Pancreas (tissue), 10 donors: ENCODE measurements around the gene SLC2A11. TPM values are rescaled to one million over a fixed set of nuclear protein-coding genes. Genes with fewer than 3 reads are reported as not detected.
A peak's percentile ranks its signal among the peaks of the same experiment; 100 is the strongest.
"Not testable (repeated sequence)": the region's sequence is repeated elsewhere in the genome, so short reads cannot be mapped to it uniquely, and the experiment has no call there.

ENCODE experiments used
- ATAC-seq, 4 donors: fragments of 200-7000 bp; cut with Tn5 transposase; one replicate each; pipeline versions ENCODE4 v1.8.0 to v1.9.1; 2020; ENCODE audit warnings: mild to moderate bottlenecking in 4 of 4, moderate library complexity in 4 of 4
- DNase-seq, 6 donors: peaks; one replicate each; pipeline ENCODE4 v3.0.0-alpha.2; 2020
- FAIRE-seq: peaks from 2 replicates; lab custom pipeline; 2012; peaks lifted over from hg19 to GRCh38; lab: Jason Lieb, UNC
- H3K27ac ChIP-seq, 4 donors: fragments of 200-600 bp; sonication (generic); 1 replicate in 3 of 4; 2 replicates in 1 of 4; pipeline versions ENCODE4 v1.5.0 to v1.8.0; 2020
- H3K27me3 ChIP-seq, 4 donors: fragments of 200-600 bp; one replicate each; pipeline ENCODE4 v1.8.0; 2021
- H3K36me3 ChIP-seq, 3 donors: fragments of 200-600 bp; sonication (generic) in 1 of 3; one replicate each; pipeline versions ENCODE4 v1.5.0 to v1.8.0; 2020 to 2021
- H3K4me1 ChIP-seq, 3 donors: fragments of 200-600 bp; one replicate each; pipeline ENCODE4 v1.8.0; 2021
- H3K4me3 ChIP-seq, 4 donors: fragments of 200-600 bp; sonication (generic) in 2 of 4; one replicate each; pipeline versions ENCODE4 v1.5.0 to v1.8.0; 2020 to 2021
- H3K9me3 ChIP-seq, 4 donors: fragments of 200-600 bp; one replicate each; pipeline ENCODE4 v1.8.0; 2021
- WGBS, 2 donors: extraction: QIAGEN DNeasy Blood & Tissue Kit; methylation state at CpG; one replicate each; pipeline ENCODE4 v1.1.7; 2013; 5-methylcytosine and 5-hydroxymethylcytosine counted together
- intact Hi-C, 3 donors: fragments of 100-400 bp; cut with DNase I; formaldehyde crosslinking; loops; one replicate each; pipeline versions ENCODE4 v1.11.1 to v1.14.2; 2022
- polyA plus RNA-seq, 2 donors: library from polyadenylated mRNA; stranded (reverse); fragments of 200-250 nt; gene quantifications; one replicate each; pipeline ENCODE4 v1.2.3, GENCODE V29; 2013
- total RNA-seq, 6 donors: library from RNA; stranded (reverse); fragmentation: NEBNext Ultra II Directional in 4 of 6; extraction: Animal tissue kit (Norgen Biotek cat#: 25700) in 4 of 6; gene quantifications; one replicate each; pipeline versions ENCODE4 v1.2.1 to v1.2.4, GENCODE V29; 2021 to 2023
- TF ChIP-seq, protein P1 (sequence below), 4 donors: fragments of 200-600 bp; sonication (generic) in 3 of 4; IDR thresholded peaks; one replicate each; pipeline versions ENCODE4 v1.5.0 to v1.8.0; 2021; ENCODE audit warnings: antibody characterized with exemption in 4 of 4
- donor health status: healthy with polysubstance abuse.
- donor health status: DM: no; HTN: no; CAD: no; lungs with moderate emphysema.
- donor health status: DM: no; HTN: no; CAD: no.
- donor health status: control.
- donor health status: control.
- donor health status: Bipolar disorder and iron deficiency.
- donor health status: DM: yes; HTN: yes; CAD: no.
- donor health status: DM: no; HTN: no; CAD: no.
- donor health status: DM: no; HTN: no; CAD: no.
- donor health status: DM: yes; HTN: yes; CAD: no.

The SLC2A11 gene
- total and polyA plus RNA-seq, 8 donors = 10.3 to 21.9 (median 17.8) TPM

DNA sequence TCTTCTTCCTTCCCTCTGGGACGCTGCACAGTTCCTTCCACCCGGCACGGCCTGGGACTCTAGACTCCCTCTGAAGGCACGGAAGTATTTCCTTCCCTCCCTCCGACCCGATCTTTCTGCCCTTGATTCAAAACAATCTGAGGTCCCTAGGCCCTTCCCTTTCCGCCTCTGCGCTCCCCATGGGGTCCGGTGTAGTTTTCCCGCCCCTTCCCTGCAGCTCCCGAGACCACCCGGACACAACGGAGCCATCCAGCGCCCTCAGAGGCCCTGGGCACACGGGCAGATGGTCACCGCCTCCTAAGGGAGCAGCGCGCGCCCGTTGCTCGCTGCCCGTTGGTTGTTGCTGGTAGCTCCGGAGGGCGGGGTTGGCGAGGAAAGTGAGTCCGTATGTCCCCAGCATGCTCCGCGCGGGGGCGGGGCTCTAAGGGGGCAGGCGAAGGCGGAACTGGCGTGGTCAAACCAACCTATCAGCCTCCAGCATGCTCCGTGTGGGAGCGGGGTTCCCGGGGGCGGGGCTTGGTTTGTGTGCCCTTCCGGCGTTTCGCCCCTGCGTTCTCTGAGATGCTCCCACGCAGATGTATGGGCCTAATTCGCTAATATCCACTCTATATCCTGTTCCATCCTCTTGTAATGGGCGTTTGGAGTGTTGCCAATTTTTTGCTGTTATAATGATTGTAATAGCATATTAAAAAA, 56.1 kb downstream of the SLC2A11 start:
- TF ChIP-seq, protein P1, sequence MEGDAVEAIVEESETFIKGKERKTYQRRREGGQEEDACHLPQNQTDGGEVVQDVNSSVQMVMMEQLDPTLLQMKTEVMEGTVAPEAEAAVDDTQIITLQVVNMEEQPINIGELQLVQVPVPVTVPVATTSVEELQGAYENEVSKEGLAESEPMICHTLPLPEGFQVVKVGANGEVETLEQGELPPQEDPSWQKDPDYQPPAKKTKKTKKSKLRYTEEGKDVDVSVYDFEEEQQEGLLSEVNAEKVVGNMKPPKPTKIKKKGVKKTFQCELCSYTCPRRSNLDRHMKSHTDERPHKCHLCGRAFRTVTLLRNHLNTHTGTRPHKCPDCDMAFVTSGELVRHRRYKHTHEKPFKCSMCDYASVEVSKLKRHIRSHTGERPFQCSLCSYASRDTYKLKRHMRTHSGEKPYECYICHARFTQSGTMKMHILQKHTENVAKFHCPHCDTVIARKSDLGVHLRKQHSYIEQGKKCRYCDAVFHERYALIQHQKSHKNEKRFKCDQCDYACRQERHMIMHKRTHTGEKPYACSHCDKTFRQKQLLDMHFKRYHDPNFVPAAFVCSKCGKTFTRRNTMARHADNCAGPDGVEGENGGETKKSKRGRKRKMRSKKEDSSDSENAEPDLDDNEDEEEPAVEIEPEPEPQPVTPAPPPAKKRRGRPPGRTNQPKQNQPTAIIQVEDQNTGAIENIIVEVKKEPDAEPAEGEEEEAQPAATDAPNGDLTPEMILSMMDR (IDR thresholded peaks at IDR 0.05) = no peak
- Histone ChIP-seq H3K4me1 (no peaks in the 10 kb centered on the region), H3K4me3 (peak overlapping the region; percentile 15 to 53 (median 45)), H3K9me3 (no peaks in the 10 kb centered on the region), H3K27ac (peak overlapping the region; percentile 36 to 86 (median 68)), H3K27me3 (no peaks in the 10 kb centered on the region), H3K36me3 (no peaks in the 10 kb centered on the region)
- DNase-seq (peak; percentile 99 to 100 (median 100)), FAIRE-seq (peak; percentile 90), ATAC-seq (peak; percentile 99 to 100 (median 99))
- intact Hi-C loops = no loop called here
- 0% methylated on average over 44 of the region's 44 CpGs for WGBS, 2 donors

GRCh38 chr22:23915290-23915689, 57.6 kb downstream of the SLC2A11 start:
- WGBS, 2 donors = 58 to 60% methylated on average over 3 of the region's 3 CpGs
- Histone ChIP-seq H3K27me3 (no peaks in the 10 kb centered on the region), H3K4me1 (no peaks in the 10 kb centered on the region), H3K4me3 (no peak overlapping the region), H3K9me3 (no peaks in the 10 kb centered on the region), H3K27ac (no peak overlapping the region), H3K36me3 (no peaks in the 10 kb centered on the region)
- ATAC-seq = no peak
- FAIRE-seq = no peak
- intact Hi-C loops = no loop called here
- no peak for DNase-seq
- TF ChIP-seq, protein P1 (IDR thresholded peaks at IDR 0.05) = no peak

- DNase-seq, H3K9me3 ChIP-seq, H3K27me3 ChIP-seq, H3K36me3 ChIP-seq, H3K4me1 ChIP-seq, H3K27ac ChIP-seq, ATAC-seq, FAIRE-seq, H3K4me3 ChIP-seq: not testable (repeated sequence)
- intact Hi-C loops = loop anchor here in 1 of 3 donors (10.0 kb wide), 1 partner anchor 55 kb away; the partner anchor contains the start of gene DDT
- 73 to 96% methylated on average over 1 of the region's 1 CpG for WGBS, 2 donors
Observed at GRCh38 chr22:23920267-23920611, 62.6 kb downstream of the SLC2A11 start.

- not testable (repeated sequence) for DNase-seq, ATAC-seq, H3K36me3 ChIP-seq, H3K4me1 ChIP-seq, H3K27ac ChIP-seq, H3K27me3 ChIP-seq, H3K9me3 ChIP-seq, H3K4me3 ChIP-seq, FAIRE-seq
- WGBS, 2 donors = 86 to 91% methylated on average over 13 of the region's 13 CpGs
- intact Hi-C loops = loop anchor here in 1 of 3 donors (10.0 kb wide), 1 partner anchor 53 kb away; the partner anchor contains the start of gene DDT
Observed at GRCh38 chr22:23921586-23922201, 64.0 kb downstream of the SLC2A11 start.

DNA sequence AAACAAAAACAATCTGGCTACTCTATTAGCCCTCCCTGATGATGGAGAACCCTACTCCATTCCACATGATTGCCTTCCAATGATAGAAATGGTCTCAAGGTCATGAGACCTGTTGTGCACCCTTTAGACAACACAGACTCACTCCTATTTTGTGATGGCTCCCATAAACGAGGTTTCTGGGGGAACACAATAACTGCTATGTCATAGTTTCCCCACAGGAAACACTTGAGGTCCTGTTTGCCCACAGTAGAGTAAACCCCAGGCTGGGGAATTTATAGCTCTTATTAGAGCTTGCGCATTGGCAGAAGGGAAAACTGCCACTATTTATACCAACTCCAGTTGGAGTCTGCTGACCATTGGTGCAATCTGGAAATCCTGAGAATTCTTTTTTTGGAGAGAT, 65.2 kb downstream of the SLC2A11 start:
- H3K27me3 ChIP-seq = no peaks in the 10 kb centered on the region

More for the DNA sequence above, 65.2 kb downstream of the SLC2A11 start:
- Histone ChIP-seq H3K9me3 (no peaks in the 10 kb centered on the region), H3K4me3 (no peak overlapping the region), H3K4me1 (no peaks in the 10 kb centered on the region), H3K36me3 (no peaks in the 10 kb centered on the region), H3K27ac (no peak overlapping the region)
- no peak for FAIRE-seq
- no peak for DNase-seq
- TF ChIP-seq, protein P1 (IDR thresholded peaks at IDR 0.05) = no peak
- WGBS, 2 donors = 66 to 75% methylated on average over 2 of the region's 2 CpGs
- ATAC-seq = no peak
- intact Hi-C loops = loop anchor here in 1 of 3 donors (10.0 kb wide), 1 partner anchor 52 kb away; the partner anchor contains the start of gene DDT
